Adrenal gland (tissue), 5 donors: Measurements from ENCODE around the gene DGKQ.

Experiments used
- CTCF ChIP-seq, 6 experiments: fragments of 450-650 bp in 4 of 6; fragments of 200-600 bp in 2 of 6; sonication (generic) in 1 of 6; IDR thresholded peaks; 1 replicate in 5 of 6; 2 replicates in 1 of 6; pipeline versions ENCODE4 v1.5.1 to v1.8.0; 2016 to 2021; ENCODE audit warnings: antibody characterized with exemption in 6 of 6, mild to moderate bottlenecking in 2 of 6, moderate library complexity in 1 of 6
- POLR2A ChIP-seq, 2 donors: fragments of 450-650 bp; IDR thresholded peaks; one replicate each; pipeline ENCODE4 v1.6.1; 2017; ENCODE audit warnings: antibody characterized with exemption in 2 of 2, mild to moderate bottlenecking in 2 of 2, moderate library complexity in 1 of 2
- donor health status: DM: no; HTN: no; CAD: no.

DNA sequence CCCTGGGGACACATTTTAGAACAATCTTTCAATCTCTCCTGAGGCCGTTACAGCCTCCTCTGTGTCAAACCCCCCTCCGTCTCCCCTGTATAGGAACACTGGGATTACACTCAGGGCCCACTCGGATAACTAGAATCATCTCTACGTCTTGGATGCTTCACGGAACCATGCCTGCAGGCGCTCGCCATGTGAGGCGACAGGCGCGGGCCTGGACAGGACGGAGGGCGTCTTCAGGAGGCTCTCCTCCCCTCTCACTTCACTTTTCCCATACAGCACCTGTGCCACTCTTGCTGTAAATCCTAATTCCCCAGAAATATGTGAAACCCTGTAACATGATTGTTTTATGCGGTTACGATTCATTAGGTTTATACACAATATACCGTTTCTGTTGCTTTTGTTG, 9.4 kb upstream of the DGKQ start:
- no peak for TF ChIP-seq CTCF (IDR thresholded peaks at IDR 0.05)
- TF ChIP-seq POLR2A (IDR thresholded peaks at IDR 0.05) = no peak
